Measurements from ENCODE around the gene TUBGCP3.

DNA sequence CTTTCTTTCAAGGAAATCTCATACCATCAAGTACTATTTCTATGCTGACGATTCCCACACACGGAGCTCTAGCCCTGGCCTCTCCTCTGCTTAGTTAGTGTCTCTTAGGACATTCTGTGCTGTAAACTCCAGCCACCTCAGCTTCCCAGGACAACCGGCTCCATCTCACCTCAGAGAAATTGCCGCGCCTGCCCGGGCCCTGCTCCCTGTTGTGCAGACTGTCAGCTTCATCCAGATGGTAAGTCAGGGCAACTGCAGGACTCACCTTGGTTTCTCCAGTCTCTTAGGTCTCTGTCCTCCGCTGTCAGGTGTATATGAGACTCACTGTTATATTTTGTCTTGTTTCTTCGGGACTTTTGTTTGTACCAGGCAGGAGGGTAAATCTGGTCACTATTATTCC lies 113.1 kb downstream of the TUBGCP3 start:
- TF ChIP-seq EP300 (IDR thresholded peaks at IDR 0.05; ENCODE audit: low read depth) (no peak), POLR2A (IDR thresholded peaks at IDR 0.05) (no peak), POLR2AphosphoS5 (IDR thresholded peaks at IDR 0.05) (no peak)
- TF ChIP-seq, protein P1, sequence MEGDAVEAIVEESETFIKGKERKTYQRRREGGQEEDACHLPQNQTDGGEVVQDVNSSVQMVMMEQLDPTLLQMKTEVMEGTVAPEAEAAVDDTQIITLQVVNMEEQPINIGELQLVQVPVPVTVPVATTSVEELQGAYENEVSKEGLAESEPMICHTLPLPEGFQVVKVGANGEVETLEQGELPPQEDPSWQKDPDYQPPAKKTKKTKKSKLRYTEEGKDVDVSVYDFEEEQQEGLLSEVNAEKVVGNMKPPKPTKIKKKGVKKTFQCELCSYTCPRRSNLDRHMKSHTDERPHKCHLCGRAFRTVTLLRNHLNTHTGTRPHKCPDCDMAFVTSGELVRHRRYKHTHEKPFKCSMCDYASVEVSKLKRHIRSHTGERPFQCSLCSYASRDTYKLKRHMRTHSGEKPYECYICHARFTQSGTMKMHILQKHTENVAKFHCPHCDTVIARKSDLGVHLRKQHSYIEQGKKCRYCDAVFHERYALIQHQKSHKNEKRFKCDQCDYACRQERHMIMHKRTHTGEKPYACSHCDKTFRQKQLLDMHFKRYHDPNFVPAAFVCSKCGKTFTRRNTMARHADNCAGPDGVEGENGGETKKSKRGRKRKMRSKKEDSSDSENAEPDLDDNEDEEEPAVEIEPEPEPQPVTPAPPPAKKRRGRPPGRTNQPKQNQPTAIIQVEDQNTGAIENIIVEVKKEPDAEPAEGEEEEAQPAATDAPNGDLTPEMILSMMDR (IDR thresholded peaks at IDR 0.05): no peak
